RPMI8226 (cell line): Measurements from ENCODE around the gene RNF5.

Experiments used
- DNase-seq: peaks from one replicate; pipeline ENCODE4 v3.0.0-alpha.2; 2015

The RNF5 gene

GRCh38 chr6:32213649-32214048 lies 35.4 kb downstream of the RNF5 start:
- no peak for DNase-seq

GRCh38 chr6:32214126-32214525 lies 35.9 kb downstream of the RNF5 start:
- DNase-seq = no peak

GRCh38 chr6:32215617-32216016 lies 37.4 kb downstream of the RNF5 start:
- DNase-seq = no peak

- no peak for DNase-seq
Observed at GRCh38 chr6:32216285-32216684, 38.1 kb downstream of the RNF5 start.

- DNase-seq = no peak
Observed at GRCh38 chr6:32216998-32217397, 38.8 kb downstream of the RNF5 start.

GRCh38 chr6:32218167-32218566 lies 40.0 kb downstream of the RNF5 start:
- no peak for DNase-seq

GRCh38 chr6:32220021-32220420 lies 41.8 kb downstream of the RNF5 start:
- DNase-seq = no peak

GRCh38 chr6:32222333-32223230 lies 44.4 kb downstream of the RNF5 start:
- no peak for DNase-seq

GRCh38 chr6:32223258-32224235 lies 45.3 kb downstream of the RNF5 start, which contains the start of gene NOTCH4:
Gene NOTCH4 (minus strand): TSS chr6:32224067. CDS start chr6:32223928, 139 bp downstream.
- no peak for DNase-seq

GRCh38 chr6:32224696-32225095 lies 46.5 kb downstream of the RNF5 start:
- DNase-seq = peak; percentile 60

- DNase-seq = peak; percentile 16
Observed at GRCh38 chr6:32226434-32226833, 48.2 kb downstream of the RNF5 start.
